ENCODE results near the gene ILKAP.

ILKAP gene

GRCh38 chr2:238138331-238139195, 64.9 kb downstream of the ILKAP start, which contains the start of gene KLHL30:
Gene KLHL30, plus strand, starts transcription at chr2:238138668. Its CDS starts 2,087 bp downstream, at chr2:238140755.
- in situ Hi-C loops (cut with MboI; ENCODE audit: low sequenced_read_pairs): no loop called here

DNA sequence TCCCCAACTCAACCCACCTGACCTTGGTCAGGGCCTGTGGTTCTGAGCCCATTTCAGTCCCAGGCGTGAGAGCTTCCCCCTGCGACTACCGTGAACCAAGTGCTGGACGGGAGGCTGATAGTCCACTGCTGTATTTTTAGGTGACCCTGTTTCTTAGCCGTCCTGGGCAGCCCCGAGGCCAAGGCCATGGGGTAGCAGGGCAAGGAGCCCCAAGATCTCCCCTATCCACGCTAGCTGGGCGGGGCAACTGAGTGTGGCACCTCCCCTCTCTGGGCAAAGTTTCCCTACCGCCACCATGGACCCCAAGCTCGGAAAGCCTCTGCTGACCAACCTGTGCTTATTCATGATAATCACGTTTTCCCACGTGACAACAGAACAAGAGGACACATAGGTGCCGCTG, 65.6 kb downstream of the ILKAP start:
- in situ Hi-C loops (cut with MboI; ENCODE audit: low sequenced_read_pairs): no loop called here

DNA sequence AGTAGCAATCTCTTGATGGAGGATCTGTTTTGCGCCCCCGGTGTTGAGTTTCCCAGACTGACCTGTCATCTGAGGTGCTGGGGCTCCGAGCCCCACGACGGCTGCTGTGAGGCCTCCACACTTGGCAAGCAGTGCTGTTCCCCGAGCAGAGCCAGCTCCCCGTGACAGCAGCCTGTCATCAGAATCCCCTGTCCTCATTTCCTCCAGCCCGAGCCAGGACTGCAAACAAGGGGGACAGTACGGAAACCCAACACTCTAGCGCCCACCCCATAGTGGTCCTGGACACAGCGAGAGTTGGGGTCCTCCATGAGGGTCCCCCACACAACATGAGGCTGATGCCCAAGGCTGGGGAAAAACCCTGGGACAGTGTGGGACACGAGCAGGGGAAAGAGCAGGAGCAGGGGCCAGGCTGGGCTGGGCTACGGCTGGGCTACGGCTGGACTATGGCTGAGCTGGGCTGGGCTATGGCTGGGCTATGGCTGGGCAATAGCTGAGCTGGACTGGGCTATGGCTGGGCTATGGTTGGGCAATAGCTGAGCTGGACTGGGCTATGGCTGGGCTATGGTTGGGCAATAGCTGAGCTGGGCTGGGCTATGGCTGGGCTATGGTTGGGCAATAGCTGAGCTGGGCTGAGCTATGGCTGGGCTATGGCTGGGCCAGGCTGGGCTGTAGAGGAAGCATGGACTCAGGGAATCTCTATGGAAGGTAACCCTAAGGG, 66.5 kb downstream of the ILKAP start:
- in situ Hi-C loops (cut with MboI; ENCODE audit: low sequenced_read_pairs): no loop called here

- in situ Hi-C loops (cut with MboI; ENCODE audit: low sequenced_read_pairs): no loop called here
Measured at GRCh38 chr2:238135601-238136150, 67.8 kb downstream of the ILKAP start.

GRCh38 chr2:238134393-238134785, 69.1 kb downstream of the ILKAP start:
- in situ Hi-C loops (cut with MboI; ENCODE audit: low sequenced_read_pairs): no loop called here

DNA sequence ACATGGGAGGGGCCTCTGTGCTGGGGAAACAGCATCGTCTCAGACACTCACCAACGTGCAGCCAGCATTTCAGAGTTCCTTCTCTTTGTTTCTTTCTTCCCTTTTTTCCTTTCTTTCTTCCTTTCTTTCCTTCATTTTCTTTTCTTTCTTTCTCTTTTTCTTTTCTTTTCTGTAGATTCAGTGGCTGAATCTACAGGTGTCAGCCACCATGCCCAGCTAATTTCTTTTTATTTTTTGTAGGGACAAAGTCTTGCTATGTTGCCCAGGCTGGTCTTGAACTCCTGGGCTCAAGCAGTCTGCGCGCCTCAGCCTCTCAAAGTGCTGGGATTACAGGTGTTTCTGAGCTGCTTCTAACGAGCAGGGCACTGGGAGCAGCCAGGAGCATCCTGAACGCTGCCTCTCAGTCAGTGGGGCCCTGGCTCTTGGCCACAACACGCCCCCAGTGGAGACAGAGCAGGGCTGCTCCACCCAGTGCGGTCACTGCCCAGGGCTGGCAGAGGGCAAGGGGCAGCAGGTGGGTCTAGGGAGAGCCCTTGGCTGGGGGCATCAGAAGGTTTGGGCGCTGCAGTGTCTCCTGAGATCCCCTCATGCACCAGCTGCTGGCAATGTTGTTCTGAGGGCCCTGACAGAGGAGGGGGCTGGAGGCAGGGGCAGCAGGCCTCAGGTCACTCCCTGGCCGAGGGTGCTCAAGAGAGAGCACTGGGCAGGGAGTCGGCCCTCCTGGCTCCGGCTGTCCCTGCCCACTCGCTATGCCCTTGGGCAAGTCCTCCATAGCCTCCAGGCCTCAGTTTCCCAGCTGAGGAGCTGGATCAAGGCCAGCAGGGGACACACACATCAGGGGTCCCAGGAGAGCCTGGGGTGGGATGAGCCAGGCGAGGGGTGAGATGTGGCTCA, 69.7 kb downstream of the ILKAP start:
- in situ Hi-C loops (cut with MboI; ENCODE audit: low sequenced_read_pairs): no loop called here

GRCh38 chr2:238132463-238133450, 70.7 kb downstream of the ILKAP start:
- in situ Hi-C loops (cut with MboI; ENCODE audit: low sequenced_read_pairs): no loop called here

GRCh38 chr2:238131761-238132462, 71.6 kb downstream of the ILKAP start:
- in situ Hi-C loops (cut with MboI; ENCODE audit: low sequenced_read_pairs): no loop called here

GRCh38 chr2:238130696-238131628, 72.5 kb downstream of the ILKAP start:
- in situ Hi-C loops (cut with MboI; ENCODE audit: low sequenced_read_pairs): no loop called here

DNA sequence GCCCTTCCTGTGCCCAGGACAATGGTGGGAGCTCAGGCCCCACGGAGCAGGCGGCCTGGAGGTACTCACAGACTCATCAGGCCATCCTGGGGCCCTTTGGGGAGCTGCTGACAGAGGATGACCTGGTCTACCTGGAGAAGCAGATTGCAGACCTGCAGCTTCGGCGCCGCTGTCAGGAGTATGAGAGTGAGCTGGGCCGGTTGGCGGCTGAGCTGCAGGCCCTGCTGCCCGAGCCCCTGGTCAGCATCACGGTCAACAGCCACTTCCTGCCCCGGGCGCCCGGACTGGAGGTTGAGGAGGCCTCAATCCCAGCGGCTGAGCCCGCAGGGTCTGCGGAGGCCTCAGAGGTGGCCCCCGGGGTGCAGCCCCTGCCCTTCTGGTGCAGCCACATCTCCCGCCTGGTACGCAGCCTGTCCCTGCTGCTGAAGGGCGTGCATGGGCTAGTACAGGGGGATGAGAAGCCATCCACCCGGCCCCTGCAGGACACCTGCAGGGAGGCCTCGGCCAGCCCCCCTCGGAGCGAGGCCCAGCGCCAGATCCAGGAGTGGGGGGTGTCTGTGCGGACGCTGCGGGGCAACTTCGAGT, 73.3 kb downstream of the ILKAP start:
- in situ Hi-C loops (cut with MboI; ENCODE audit: low sequenced_read_pairs): no loop called here

DNA sequence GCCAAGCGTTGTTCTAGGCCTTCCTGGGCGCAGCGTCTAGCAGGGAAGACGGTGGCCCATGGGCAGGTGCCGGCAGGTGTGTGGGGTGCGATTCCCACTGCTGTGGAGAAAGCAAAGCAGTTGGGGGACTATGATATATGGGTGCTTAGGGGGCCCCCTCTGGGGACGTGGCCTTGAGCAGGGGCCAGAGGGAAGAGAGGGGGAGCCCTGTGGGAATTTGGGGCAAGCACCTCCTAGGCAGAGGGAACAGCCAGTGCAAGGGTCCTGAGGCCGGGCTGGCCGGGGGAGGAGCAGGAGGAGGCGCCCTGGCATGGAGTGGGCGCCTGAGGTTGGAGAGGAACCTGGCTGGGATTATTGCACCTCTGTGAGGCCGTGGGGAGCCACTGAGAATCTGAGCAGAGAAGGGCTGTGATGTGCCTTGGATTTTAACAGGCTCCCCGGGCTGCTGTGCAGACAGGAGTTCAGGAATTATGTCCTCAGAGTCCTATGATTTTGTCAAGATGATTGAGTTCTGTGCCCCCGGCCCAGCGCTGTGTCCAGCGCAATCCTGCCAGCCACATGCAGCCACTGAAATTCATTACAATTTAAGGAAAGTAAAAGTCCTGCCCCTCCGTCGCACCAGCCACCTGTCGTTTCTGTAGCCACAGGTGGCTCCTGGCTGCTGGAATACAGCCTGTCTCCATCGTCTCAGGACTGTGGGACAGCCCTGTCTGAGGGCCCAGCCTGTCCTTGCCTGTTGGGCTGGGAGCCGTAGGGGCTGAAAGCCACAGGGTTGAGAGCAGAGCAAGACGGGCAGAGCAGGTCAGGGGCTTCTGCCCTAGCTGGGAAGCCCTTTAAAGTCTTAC, 74.1 kb downstream of the ILKAP start:
- in situ Hi-C loops (cut with MboI; ENCODE audit: low sequenced_read_pairs): no loop called here

DNA sequence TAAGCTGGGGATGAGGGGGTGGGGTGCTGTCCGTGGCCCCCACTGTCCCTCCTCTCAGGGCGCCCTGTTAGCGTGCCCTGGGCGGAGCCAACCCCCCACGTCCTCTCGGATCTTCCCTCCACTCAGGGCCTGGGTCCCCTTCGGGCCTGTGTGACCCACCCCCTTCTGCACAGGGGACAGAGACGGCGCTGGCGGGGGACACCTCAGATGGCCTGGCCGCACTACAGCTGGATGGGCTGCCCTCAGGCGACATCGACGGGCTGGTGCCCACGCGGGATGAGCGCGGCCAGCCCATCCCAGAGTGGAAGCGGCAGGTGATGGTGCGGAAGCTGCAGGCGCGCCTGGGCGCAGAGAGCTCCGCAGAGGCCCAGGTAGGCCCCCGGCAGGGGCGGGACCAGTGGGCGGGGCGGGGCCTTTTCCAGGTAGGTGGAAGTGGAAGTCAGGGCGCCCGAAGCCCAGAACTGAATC, 74.9 kb downstream of the ILKAP start:
- in situ Hi-C loops (cut with MboI; ENCODE audit: low sequenced_read_pairs): no loop called here

- in situ Hi-C loops (cut with MboI; ENCODE audit: low sequenced_read_pairs): no loop called here
Measured at GRCh38 chr2:238128061-238128440, 75.4 kb downstream of the ILKAP start.

GRCh38 chr2:238127165-238128060, 76.1 kb downstream of the ILKAP start:
- in situ Hi-C loops (cut with MboI; ENCODE audit: low sequenced_read_pairs): no loop called here

- in situ Hi-C loops (cut with MboI; ENCODE audit: low sequenced_read_pairs): no loop called here
Measured at GRCh38 chr2:238126775-238127164, 76.7 kb downstream of the ILKAP start.

- in situ Hi-C loops (cut with MboI; ENCODE audit: low sequenced_read_pairs): no loop called here
Measured at GRCh38 chr2:238126338-238126737, 77.2 kb downstream of the ILKAP start.
